T-helper 2 cell treated with Interferon-gamma antibody and Interleukin-4, amounts not matched to agents 100 ng/mL and 5 ng/mL, for 36 hours (primary cell): Measurements from ENCODE around the gene PPARD. TPM values are rescaled to one million over a fixed set of nuclear protein-coding genes. Genes with fewer than 3 reads are reported as not detected.
"Not testable (repeated sequence)": the region's sequence is repeated elsewhere in the genome, so short reads cannot be mapped to it uniquely, and the experiment has no call there.

Source experiments
- intact Hi-C: fragments of 100-400 bp; cut with micrococcal nuclease; formaldehyde crosslinking; loops from one replicate; pipeline ENCODE4 v1.15.1; 2023
- total RNA-seq: library from RNA; stranded (reverse); gene quantifications from 2 replicates; pipeline ENCODE4 v1.2.3, GENCODE V29; 2022

PPARD gene
- total RNA-seq, 1 donor from 2014 or later: 18.0 TPM

DNA sequence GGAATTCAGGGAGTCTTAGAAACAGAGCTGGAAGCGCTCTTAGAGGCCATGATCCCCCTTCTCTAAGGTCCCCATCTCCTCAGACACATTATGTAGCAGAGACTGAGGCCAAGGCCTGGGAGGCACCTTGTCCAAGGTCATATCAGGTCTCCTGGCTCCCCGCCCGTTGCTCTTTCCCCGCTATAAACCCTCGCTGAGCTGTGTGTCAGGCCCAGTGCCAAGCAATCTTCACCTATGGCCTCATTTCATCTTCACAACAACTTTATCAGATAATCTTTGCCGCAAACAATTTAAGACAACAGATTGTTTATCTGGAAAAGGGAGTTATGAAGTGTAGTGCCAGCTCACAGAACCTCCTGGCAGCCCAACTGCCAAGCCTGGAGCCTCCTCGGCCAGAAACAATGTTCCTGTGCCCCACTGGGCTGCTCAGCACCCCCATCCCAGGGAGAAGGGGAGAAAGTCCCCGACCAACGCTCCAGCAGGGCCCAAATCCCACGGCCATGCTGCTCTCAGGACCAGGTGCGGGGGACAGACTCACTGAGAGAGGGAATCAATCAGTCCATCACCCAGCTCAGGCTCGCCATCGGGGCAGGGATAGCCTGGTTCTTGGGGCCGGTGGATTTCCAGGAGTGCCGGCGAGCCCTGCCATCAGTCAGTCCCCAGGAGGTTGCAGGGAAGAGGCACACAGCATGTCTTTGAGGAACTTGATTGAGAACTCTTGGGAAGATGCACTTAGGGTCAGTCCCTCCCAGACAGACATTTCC is 92.9 kb downstream of the PPARD start:
- intact Hi-C loops: no loop called here

DNA sequence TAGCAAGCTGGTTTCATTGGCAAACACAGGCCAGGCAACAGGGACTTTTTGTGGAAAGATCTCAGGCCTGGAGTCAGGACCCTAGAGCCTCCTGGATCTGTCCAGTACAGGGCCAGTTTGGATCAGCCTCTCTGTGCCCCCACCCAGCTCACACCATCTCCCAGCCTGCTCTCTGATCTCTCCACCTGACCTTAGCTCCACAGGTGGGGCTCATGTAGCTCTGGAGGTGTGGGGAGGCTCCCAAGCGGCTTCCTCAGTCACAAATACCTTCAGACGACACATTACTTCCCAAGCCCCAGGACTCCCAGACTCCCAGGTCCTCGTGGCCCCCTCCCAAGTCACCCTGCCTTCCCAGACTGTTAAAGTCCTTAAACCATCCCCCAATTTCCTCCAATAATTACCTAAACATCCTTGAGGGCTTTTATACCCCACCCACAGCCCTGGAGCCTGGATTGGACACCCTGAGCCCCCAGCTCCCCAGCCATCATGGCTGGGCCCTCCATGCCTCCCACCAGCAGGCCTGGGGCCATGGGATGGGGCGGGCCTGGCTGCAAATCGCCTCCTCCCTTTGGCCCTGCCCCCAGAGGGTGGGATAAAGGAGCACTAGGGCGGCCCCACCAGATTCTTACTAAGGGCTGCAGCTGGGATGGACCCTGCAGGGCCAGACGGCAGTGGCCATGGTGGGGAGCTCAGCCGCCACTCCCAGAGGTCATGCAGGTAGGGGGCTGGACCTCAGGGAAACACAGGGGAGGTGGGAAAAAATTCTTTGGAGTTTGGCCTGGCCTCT is 93.9 kb downstream of the PPARD start:
- intact Hi-C loops: no loop called here

DNA sequence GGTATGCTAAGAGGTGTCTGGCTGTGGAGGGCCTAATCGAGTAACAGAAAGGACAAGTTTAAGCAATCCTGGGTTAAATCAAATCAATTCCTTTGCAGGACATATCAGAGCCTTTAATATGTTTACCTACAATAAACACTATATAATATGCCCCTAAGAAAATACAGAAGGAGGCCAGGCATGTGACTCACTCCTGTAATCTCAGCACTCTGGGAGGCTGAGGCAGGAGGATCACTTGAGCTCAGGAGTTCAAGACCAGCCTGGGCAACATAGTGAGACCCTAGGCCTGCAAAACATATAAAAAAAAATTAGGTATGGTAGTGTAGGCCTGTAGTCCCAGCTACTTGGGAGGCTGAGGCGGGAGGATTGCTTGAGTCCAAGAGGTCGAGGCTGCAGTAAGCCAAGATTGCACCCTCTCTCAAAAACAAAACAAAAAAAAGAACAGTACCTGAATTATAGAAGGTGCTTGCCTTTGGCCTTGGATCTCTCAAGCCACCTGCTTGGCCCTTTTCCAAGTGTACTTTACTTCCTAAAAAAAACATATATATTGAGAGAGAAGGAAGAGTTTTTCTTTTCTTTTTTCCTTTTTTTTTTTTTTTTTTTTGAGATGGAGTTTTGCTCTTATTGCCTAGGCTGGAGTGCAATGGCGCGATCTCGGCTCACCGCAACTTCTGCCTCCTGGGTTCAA is 96.2 kb downstream of the PPARD start:
- intact Hi-C loops: not testable (repeated sequence)

DNA sequence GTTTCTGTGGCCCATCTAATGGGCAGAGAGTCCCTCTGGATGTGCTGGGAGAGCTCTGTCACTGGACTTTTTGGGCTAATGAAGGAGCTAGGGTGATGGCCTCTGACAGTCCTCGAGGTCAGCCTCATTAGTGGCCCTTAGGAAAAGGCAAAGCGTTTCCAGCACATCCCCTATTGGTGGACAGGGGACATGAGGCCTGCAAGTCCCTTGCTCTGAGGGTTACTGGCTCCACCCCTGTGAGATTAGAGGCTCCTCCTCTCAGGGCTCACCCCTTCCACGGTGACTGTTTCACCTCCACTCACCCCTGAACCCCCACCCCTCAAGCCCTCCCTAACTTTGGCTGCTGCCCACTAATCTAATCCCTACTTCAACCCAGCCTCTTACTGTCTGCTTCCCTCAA is 97.0 kb downstream of the PPARD start:
- intact Hi-C loops: no loop called here

DNA sequence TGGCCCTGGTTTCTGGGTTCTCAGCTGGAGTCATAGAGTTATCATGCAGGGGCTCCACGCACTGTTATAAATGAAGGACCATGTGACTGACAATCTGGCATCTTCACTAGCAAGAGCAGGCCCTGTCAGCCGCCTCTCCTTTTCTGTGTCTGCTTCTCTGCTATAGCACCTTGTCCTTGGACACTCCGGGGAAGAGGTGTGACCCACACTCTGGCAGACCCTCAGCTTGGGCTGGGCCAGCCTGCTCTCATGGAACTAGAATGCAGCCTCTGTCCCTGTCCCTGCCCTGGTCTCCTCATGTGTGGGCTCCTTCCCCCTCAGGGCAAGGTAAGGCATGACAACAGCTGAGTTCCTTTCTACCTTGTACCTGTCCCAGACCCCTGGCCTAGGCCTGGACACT is 98.8 kb downstream of the PPARD start:
- intact Hi-C loops: no loop called here

DNA sequence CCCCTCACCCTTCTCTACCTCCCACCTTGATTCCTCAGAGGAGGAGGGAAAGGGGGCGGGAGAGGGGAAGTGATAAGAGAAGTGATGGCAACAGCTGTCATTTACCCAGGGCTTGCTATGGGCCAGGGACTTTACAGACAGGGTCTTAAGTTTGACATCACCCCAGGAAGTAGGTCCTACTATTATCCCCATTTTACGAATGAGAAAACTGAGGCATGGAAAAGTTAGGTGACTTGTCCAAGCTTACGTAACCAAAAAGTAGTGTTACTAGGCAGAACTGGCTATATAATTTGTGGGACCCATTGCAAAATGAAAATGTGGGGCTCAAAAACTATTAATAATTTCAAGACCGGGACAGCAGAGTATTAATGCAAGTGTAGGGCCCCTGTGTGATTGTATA is 99.3 kb downstream of the PPARD start:
- intact Hi-C loops: no loop called here

DNA sequence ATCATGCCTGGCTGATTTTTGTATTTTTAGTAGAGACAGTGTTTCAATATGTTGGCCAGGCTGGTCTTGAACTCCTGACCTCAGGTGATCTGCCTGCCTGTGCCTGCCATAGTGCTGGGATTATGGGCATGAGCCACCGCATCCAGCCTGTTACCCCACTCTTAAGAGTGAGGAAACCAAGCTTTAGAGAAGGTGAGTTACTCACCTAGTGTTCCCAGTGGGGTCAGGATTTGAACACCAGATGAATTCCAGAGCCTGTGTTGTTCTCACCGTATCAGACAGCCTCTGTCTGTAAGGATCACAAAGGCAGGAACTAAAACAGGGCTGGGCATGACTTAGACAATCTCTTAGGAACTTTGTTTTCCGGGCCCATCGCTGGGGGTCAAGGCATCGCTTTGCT is 100.3 kb downstream of the PPARD start:
- intact Hi-C loops: no loop called here

DNA sequence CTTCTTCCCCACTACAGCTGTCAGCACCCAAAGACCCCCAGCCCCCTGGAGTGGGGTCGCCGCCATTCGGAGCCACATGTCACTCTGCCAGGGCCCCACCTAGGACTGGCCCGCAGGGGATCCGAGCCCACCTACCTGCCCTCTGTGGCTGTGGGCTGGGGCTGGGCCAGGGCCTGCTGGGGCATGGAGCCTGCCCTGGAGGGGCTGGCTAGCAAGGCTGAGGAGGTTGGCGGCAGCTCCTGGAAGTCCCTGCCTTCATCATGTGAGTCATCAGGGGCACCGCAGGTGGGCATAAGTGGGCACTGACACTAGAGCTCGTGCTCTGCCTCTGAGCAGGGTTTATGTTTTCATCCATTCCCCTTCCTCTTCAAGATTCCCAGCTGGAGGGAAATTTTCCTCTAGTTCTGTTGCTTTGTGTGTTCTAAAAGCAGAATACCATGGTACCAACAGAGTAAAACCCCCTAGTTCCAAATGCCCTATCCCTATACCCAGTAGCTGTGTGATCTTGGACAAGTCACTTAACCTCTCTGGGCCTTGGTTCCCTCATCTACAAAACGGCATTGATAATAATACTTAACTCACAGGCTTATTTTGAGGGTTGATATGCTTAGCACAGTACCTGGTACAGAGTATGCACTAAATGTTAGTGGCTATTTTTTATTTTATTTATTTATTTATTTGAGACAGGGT is 101.1 kb downstream of the PPARD start:
- intact Hi-C loops: no loop called here

DNA sequence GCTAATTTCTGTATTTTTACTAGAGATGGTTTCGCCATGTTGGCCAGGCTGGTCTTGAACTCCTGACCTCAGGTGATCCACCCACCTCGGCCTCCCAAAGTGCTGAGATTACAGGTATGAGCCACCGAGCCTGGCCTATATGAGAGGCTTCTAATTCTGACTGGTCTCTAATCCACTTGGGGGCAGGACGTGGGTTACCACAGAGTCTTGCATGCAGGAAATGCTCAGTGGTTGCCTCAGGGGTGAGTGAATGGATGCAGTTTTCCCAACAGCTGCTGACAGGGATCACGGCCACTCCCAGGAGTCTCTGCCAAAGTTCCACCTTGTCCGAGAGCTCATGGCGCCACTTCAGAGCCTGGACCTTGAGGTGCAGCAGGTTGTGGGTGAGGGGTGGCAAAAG is 103.3 kb downstream of the PPARD start:
- intact Hi-C loops: no loop called here

DNA sequence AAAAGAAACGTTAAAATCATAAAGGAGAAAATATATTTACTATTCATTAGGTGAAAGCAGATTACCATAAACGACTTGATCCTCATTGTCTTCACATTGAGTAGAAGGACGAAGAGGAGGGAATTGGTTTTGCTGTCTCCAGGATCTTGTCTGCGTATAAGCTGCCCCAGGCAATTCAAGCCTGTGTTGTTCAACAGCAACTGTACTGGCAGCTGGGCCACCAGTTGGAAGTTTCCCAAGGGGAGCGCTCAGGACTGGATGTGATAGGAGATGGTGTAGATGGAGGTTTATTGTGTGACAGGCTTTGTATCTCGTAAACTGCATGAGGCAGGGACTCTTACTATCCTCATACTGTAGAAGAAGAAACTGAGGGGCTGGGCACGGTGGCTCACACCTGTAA is 105.8 kb downstream of the PPARD start:
- intact Hi-C loops: no loop called here

DNA sequence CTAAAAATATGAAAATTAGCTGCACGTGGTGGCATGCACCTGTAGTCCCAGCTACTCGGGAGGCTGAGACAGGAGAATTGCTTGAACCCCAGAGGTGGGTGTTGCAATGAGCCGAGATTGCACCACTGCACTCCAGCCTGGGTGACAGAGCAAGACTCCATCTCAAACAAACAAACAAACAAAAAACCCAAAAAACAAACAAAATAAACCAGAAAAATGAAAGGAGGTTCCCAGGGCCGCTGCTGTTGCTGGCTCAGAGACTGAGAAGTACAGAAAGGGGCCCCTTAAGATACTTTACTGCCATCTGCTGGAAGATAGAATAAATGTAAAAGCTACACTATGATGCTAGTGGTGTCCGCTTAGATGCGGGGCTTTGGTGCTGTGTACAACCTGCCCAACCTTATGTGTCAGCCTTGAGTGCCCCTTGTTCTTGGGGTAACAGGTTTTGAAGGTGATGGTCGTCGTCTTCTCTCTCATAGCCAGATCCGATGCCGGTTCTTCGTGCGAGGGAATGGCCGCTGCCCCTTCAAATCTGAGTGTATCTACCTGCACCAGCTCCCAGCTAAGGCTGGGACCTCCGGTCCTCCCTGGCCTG is 107.0 kb downstream of the PPARD start:
- intact Hi-C loops: loop anchor here (1.0 kb wide), 2 partner anchors 107 to 152 kb away; partner anchors contain the start of genes DEF6 and PPARD

DNA sequence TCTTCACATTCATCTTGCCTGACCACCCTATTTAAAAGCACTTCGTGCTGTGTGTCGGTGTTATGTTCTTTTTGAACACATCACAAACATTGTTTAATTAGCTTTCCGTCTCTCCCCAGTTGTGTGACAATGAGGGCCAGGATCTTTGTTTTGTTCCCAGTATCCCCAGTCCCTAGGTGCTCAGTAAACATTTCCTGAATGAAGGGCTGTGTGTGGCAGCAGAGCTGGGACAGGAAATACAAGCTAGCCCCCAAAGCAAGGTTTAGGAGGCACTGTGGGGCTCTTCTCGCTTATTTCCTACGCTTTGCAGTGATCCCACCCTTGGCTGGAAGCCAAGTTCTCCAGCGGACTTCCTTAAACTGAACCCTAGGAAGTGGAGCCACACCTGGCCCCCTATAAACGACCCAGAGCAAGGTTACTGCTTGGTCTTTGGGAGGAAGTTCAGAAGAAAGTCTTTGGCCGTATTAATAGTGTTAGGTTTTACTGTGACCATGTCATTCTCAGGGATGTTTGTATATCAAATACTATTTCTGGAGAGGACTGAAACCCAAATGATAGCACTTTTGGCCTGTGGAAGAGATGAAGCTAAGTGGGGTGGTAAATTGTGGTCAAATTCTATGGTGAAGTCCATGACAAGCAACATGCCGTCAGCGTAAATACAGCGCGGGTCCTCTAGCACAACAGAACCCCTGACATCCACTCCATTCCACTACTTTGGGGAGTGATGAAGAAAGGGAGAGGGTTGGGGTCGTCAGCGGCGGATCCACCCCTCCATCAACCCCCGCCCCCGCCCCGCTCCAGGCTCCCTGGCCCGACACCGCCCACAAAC is 109.2 kb downstream of the PPARD start:
- intact Hi-C loops: loop anchor here (1.0 to 2.0 kb wide), 2 partner anchors 17 to 33 kb away; partner anchors contain the start of gene RPL10A

DNA sequence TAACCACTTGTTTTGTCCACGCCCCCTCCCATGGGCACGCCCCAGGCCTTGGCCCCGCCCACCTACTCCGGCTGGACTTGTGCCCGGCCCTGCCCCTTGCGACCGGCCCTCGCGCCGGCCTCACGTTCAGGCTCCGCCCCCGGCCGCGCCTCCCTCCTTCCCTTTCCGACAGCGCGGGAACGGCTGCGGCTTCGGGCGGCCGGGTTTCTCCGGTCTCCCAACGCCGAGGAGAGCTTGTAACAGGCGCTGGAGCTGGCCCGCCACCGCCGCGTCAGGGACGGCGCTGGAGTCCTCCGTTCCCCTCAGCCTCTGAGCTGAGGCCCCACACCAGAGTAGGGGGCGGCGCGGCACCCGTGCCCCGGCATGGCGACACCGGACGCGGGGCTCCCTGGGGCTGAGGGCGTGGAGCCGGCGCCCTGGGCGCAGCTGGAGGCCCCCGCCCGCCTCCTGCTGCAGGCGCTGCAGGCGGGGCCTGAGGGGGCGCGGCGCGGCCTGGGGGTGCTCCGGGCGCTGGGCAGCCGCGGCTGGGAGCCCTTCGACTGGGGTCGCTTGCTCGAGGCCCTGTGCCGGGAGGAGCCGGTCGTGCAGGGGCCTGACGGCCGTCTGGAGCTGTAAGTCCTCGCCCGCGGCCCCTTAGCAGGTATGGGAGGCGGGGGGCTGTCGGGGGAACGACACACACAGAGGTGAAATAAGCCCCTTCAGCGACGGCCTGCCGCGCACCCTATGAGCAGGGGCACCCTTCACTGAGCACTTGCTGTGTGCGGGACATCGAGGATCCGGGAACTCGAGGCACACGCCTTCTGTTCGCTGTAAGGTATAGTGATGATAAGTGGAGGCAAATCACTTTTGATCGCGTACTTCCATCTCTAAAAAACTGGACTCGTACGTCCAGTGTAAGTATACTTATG is 110.1 kb downstream of the PPARD start, which contains the start of gene FANCE:
FANCE (plus strand) TSS at position 156 of the 908 bp plus-strand sequence; CDS start at position 364, 208 bp downstream.
- intact Hi-C loops: loop anchor here (1.0 to 2.0 kb wide), 2 partner anchors 16 to 34 kb away; partner anchors contain the start of gene RPL10A

DNA sequence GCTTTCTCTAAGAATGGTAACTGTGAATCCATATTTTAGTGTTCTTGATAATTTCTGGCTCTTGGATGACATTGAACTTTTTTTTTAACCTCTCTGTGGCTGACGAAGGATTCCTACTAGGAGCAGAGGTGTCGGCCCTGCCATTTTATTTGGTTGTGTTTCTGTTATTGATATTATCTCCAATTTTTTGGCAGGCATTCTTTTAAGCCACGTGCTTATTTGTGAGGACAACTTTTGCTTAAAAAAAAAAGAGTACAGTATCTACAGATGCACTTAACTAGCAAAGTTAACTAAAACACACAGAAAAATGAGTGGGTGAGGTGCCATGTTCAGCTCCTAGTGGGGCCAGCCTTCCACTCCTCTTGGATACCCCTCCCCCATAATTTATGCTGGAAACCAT is 110.9 kb downstream of the PPARD start:
- intact Hi-C loops: loop anchor here (2.0 kb wide), 1 partner anchor 34 kb away; no protein-coding TSS in a partner anchor

DNA sequence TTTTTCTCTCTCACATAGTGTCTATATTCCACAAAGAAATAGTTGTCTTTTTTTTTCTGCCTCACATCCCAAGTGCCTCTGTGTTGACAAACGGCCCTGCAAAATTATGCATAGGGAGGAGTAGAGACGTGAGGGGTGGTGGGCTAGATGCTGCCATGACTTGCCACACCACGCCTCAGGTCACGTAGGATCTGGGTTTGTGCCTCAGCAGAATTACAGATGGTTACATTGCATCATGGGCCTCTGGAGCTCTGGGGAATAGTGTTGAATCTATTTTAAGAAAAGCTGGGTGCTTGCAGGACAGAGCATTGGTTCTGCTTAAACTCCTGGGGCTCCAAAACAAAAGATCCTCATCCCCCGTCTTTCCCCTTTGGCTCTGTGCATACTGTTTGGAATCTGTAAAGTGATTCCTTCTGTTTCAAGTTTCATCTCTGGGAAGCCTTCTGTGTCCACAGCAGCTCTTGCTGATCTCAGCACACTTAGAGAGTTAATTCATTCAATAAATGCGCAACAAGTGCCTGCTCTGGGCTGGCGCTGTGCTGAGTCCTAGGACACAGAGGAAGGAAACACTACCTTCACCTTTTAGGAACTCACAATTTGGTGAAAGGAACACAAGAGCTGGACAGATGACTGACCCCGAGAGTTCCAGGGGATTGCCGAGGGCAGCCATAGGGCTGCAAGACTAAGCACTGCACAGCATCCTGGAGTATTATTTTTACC is 112.2 kb downstream of the PPARD start:
- intact Hi-C loops: no loop called here

DNA sequence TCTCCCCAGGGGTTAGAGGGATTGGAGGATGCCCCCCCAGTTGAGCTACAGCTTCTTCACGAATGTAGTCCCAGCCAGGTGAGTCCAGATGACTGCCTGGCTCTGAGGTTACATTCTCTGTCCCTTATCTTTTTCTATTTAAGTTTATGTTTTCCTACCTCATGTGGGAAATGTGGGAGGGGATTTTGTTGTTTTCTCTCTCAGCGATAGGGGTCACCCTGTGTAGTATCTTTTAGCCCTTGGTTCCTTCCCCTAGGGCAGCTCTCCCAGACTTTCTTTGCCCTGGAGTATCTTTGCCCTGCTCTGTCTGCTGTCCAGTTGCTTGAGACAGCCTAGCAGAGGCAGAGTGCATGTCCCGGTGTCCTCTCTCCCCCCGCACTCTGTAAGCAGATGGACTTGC is 115.5 kb downstream of the PPARD start:
- intact Hi-C loops: no loop called here

DNA sequence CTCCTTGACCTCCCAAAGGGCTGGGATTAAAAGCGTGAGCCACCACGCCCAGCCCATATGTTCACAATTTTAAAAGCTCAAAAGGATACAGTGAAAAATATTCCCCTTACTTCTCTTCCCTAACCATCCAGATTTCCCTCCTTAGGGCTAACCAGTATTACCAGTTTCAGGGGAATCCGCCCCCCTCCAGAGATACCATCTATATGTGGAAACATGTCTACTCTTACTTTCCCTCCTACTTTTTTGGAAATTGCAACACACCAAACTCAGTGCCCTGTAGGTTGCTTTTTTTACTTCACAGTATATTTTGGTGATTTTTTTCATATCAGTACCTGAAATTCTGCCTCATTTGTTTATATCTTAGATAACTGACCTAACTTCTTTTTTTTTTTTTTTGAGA is 118.9 kb downstream of the PPARD start:
- intact Hi-C loops: no loop called here

DNA sequence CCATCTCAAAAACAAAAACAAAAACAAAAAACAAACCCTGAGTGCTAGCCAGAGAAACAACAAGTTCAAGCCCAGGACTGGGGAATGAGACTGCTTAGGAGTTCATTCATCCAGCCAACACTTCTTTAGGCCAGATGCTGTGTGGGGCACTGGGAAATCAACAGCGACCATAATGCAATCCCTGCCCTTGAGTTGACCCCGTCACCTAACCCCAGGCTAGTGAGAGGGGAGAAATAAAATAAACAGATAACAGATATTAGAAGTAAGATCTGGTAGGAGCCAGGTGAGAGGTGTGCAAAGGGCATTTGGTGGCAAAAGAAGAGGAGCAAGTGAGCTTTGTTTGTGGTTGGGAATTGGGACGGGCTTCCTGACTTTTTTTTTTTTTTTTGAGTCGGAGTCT is 120.9 kb downstream of the PPARD start:
- intact Hi-C loops: no loop called here
